Ishikawa (cell line): Measurements from ENCODE around the gene LIMD2.

Experiments used
- CEBPB ChIP-seq: IDR thresholded peaks from 2 replicates; pipeline ENCODE4 v1.6.1; 2012
- CREB1 ChIP-seq: IDR thresholded peaks from 2 replicates; pipeline ENCODE4 v1.6.1; 2012; ENCODE audit warnings: low read depth
- EGR1 ChIP-seq: IDR thresholded peaks from 2 replicates; pipeline ENCODE4 v1.6.1; 2012
- EP300 ChIP-seq: IDR thresholded peaks from 2 replicates; pipeline ENCODE4 v1.6.1; 2012; ENCODE audit warnings: borderline replicate concordance
- FOXM1 ChIP-seq: IDR thresholded peaks from 2 replicates; pipeline ENCODE4 v1.6.1; 2012; ENCODE audit warnings: low read depth, borderline replicate concordance
- NFIC ChIP-seq: IDR thresholded peaks from 2 replicates; pipeline ENCODE4 v1.6.1; 2012
- RAD21 ChIP-seq: IDR thresholded peaks from 2 replicates; pipeline ENCODE4 v1.6.1; 2012; ENCODE audit warnings: low read depth
- TAF1 ChIP-seq: IDR thresholded peaks from 2 replicates; pipeline ENCODE4 v1.6.1; 2012; ENCODE audit warnings: low read depth, mild to moderate bottlenecking
- TCF12 ChIP-seq: IDR thresholded peaks from 2 replicates; pipeline ENCODE4 v1.6.1; 2012; ENCODE audit warnings: low read depth
- TEAD4 ChIP-seq: IDR thresholded peaks from 2 replicates; pipeline ENCODE4 v1.6.1; 2012
- YY1 ChIP-seq: IDR thresholded peaks from 2 replicates; pipeline ENCODE4 v1.6.1; 2012; ENCODE audit warnings: low read depth
- ZBTB7A ChIP-seq: IDR thresholded peaks from 2 replicates; pipeline ENCODE4 v1.6.1; 2012; ENCODE audit warnings: low read depth
- TF ChIP-seq, protein P1 (sequence below): IDR thresholded peaks from 2 replicates; pipeline ENCODE4 v1.6.1; 2012
- TF ChIP-seq, protein P2 (sequence below): IDR thresholded peaks from 2 replicates; pipeline ENCODE4 v1.6.1; 2012
- TF ChIP-seq, protein P3 (sequence below): IDR thresholded peaks from 2 replicates; pipeline ENCODE4 v1.6.1; 2012; ENCODE audit warnings: low read depth, mild to moderate bottlenecking

LIMD2 gene

GRCh38 chr17:63682441-63682840 lies 17.5 kb downstream of the LIMD2 start:
- TF ChIP-seq, protein P1, sequence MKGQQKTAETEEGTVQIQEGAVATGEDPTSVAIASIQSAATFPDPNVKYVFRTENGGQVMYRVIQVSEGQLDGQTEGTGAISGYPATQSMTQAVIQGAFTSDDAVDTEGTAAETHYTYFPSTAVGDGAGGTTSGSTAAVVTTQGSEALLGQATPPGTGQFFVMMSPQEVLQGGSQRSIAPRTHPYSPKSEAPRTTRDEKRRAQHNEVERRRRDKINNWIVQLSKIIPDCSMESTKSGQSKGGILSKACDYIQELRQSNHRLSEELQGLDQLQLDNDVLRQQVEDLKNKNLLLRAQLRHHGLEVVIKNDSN, result no peak
- TF ChIP-seq EP300 (no peak), CEBPB (no peak), CREB1 (no peak), TEAD4 (no peak)

DNA sequence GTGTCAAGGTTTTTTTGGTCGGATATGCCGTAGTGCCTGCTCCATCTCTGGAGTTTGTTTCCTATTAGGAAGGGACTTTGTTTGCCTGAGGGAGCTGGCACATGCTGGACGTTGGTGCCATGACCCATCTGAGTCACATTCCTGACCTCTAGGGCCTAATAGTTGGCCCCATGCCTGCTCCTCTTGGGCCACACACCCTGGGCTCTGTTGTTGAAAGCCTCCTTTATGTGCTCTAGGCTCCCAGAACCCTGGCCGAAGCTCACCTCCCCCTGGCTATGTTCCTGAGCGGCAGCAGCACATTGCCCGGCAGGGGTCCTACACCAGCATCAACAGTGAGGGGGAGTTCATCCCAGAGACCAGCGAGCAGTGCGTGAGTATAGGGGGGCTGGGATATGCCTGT lies 18.4 kb downstream of the LIMD2 start:
- TF ChIP-seq FOXM1, result no peak
- TF ChIP-seq, protein P2, sequence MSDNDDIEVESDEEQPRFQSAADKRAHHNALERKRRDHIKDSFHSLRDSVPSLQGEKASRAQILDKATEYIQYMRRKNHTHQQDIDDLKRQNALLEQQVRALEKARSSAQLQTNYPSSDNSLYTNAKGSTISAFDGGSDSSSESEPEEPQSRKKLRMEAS, result no peak

- TF ChIP-seq ZBTB7A, result no peak
- TF ChIP-seq FOXM1, result no peak
- TF ChIP-seq RAD21, result no peak
- TF ChIP-seq EGR1, result no peak
- no peak for TF ChIP-seq TEAD4
- TF ChIP-seq EP300, result no peak
- TF ChIP-seq, protein P3, sequence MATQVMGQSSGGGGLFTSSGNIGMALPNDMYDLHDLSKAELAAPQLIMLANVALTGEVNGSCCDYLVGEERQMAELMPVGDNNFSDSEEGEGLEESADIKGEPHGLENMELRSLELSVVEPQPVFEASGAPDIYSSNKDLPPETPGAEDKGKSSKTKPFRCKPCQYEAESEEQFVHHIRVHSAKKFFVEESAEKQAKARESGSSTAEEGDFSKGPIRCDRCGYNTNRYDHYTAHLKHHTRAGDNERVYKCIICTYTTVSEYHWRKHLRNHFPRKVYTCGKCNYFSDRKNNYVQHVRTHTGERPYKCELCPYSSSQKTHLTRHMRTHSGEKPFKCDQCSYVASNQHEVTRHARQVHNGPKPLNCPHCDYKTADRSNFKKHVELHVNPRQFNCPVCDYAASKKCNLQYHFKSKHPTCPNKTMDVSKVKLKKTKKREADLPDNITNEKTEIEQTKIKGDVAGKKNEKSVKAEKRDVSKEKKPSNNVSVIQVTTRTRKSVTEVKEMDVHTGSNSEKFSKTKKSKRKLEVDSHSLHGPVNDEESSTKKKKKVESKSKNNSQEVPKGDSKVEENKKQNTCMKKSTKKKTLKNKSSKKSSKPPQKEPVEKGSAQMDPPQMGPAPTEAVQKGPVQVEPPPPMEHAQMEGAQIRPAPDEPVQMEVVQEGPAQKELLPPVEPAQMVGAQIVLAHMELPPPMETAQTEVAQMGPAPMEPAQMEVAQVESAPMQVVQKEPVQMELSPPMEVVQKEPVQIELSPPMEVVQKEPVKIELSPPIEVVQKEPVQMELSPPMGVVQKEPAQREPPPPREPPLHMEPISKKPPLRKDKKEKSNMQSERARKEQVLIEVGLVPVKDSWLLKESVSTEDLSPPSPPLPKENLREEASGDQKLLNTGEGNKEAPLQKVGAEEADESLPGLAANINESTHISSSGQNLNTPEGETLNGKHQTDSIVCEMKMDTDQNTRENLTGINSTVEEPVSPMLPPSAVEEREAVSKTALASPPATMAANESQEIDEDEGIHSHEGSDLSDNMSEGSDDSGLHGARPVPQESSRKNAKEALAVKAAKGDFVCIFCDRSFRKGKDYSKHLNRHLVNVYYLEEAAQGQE, result no peak
- no peak for TF ChIP-seq CREB1
- TF ChIP-seq, protein P2, result no peak
- TF ChIP-seq, protein P1, result no peak
- no peak for TF ChIP-seq TAF1
- TF ChIP-seq YY1, result no peak
- TF ChIP-seq NFIC, result no peak
- TF ChIP-seq TCF12, result no peak
- no peak for TF ChIP-seq CEBPB
Observed at GRCh38 chr17:63680700-63681099, 19.2 kb downstream of the LIMD2 start.

GRCh38 chr17:63679214-63679613 lies 20.7 kb downstream of the LIMD2 start:
- TF ChIP-seq, protein P3, result no peak
- no peak for TF ChIP-seq YY1
- TF ChIP-seq, protein P1, result no peak
- TF ChIP-seq EGR1, result no peak
- TF ChIP-seq RAD21, result peak; percentile 27
- no peak for TF ChIP-seq TEAD4
- no peak for TF ChIP-seq TCF12
- TF ChIP-seq, protein P2, result no peak

DNA sequence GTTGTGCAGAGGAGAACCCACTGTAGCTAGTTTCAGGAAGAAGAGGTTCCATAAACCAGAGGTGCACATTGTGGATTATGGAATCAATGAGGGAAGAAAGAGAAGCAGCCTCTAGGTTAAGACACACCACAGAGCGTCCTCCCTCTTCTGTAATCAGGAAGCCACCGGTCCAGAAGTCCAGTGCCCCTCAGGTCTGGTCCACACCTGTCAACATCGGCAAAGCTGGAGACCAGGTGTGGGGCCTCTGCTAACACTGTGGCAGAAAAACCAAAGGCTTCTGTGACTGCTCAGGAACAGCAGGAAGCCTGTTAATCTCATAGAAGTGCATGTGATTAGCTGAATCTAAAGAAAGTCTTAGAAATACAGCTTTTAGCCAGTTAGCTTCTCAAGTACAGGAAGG lies 23.3 kb downstream of the LIMD2 start:
- TF ChIP-seq TAF1 (no peak), CREB1 (no peak), YY1 (no peak), FOXM1 (no peak), ZBTB7A (no peak), EP300 (no peak), CEBPB (no peak), RAD21 (no peak), NFIC (no peak), TEAD4 (no peak), TCF12 (no peak), EGR1 (no peak)
- TF ChIP-seq, protein P3, result no peak
- TF ChIP-seq, protein P2, result no peak
- TF ChIP-seq, protein P1, result no peak
